ENCODE measurements around the gene ANKRD66. TPM values are rescaled to one million over a fixed set of nuclear protein-coding genes. Genes with fewer than 3 reads are reported as not detected.

The ANKRD66 gene
- polyA plus RNA-seq, 1 donor (not counting 4 experiments of a cell fraction or from before 2014, with no cell fraction given): not detected

- Histone ChIP-seq H3K4me1 (ENCODE audit: control insufficient read depth, extremely low read depth, insufficient read depth, low read length) (peaks cover 12% of the 10 kb centered on the region), H3K4me2 (ENCODE audit: control insufficient read depth, extremely low read depth, insufficient read depth, low read depth, low read length) (no peak overlapping the region), H3K79me2 (ENCODE audit: control insufficient read depth, insufficient read depth, low read length) (no peaks in the 10 kb centered on the region), H2AFZ (ENCODE audit: control insufficient read depth, low read length) (no peak overlapping the region), H4K20me1 (ENCODE audit: control insufficient read depth, extremely low read depth, insufficient read depth, low read length) (no peaks in the 10 kb centered on the region), H3K27me3 (ENCODE audit: control insufficient read depth, extremely low read depth, insufficient read depth, low read length) (no peaks in the 10 kb centered on the region), H3K36me3 (ENCODE audit: control insufficient read depth in 2 of 2, extremely low read depth in 1 of 2, insufficient read depth in 2 of 2, low read length in 2 of 2) (no peaks in the 10 kb centered on the region), H3K4me3 (ENCODE audit: control insufficient read depth in 2 of 3, extremely low read depth in 1 of 3, insufficient read depth in 2 of 3, low read depth in 1 of 3, low read length in 3 of 3) (no peak overlapping the region), H3K9me3 (ENCODE audit: control insufficient read depth, low read depth, low read length) (no peaks in the 10 kb centered on the region), H3K9me1 (ENCODE audit: control insufficient read depth, extremely low read depth, insufficient read depth, low read length) (no peaks in the 10 kb centered on the region), H3K27ac (ENCODE audit: control insufficient read depth, insufficient read depth, low read length) (no peak overlapping the region), H3K9ac (ENCODE audit: control insufficient read depth, extremely low read depth, insufficient read depth, low read length) (no peak overlapping the region)
- TF ChIP-seq CTCF (optimal IDR thresholded peaks at IDR 0.05 in 1 of 3, IDR thresholded peaks at IDR 0.05 in 1 of 3, conservative IDR thresholded peaks at IDR 0.05 in 1 of 3; ENCODE audit: extremely low read depth in 1 of 3, insufficient read depth in 2 of 3, low read length in 3 of 3): no peak
- TF ChIP-seq EZH2 (IDR thresholded peaks at IDR 0.05; ENCODE audit: low read length): no peak
- dilution Hi-C loops (cut with MboI; ENCODE audit: extremely low pct_ligation_motif_present, low sequenced_read_pairs): no loop called here
- DNase-seq (ENCODE audit: low read depth, low spot score) (no peak), FAIRE-seq (no peak)
Observed at GRCh38 chr6:46741482-46741881, 5.3 kb upstream of the ANKRD66 start.

- FAIRE-seq (peak; percentile 9), DNase-seq (ENCODE audit: low read depth, low spot score) (no peak)
- no peak overlapping the region for H2AFZ ChIP-seq (ENCODE audit: control insufficient read depth, low read length)
- dilution Hi-C loops (cut with MboI; ENCODE audit: extremely low pct_ligation_motif_present, low sequenced_read_pairs): no loop called here
- TF ChIP-seq EZH2 (IDR thresholded peaks at IDR 0.05; ENCODE audit: low read length) (no peak), CTCF (optimal IDR thresholded peaks at IDR 0.05 in 1 of 3, IDR thresholded peaks at IDR 0.05 in 1 of 3, conservative IDR thresholded peaks at IDR 0.05 in 1 of 3; ENCODE audit: extremely low read depth in 1 of 3, insufficient read depth in 2 of 3, low read length in 3 of 3) (no peak)
- no peaks in the 10 kb centered on the region for H3K79me2 ChIP-seq (ENCODE audit: control insufficient read depth, insufficient read depth, low read length)
- no peak overlapping the region for H3K4me2 ChIP-seq (ENCODE audit: control insufficient read depth, extremely low read depth, insufficient read depth, low read depth, low read length)
- no peak overlapping the region for H3K27ac ChIP-seq (ENCODE audit: control insufficient read depth, insufficient read depth, low read length)
- peaks cover 8% of the 10 kb centered on the region for H3K4me1 ChIP-seq (ENCODE audit: control insufficient read depth, extremely low read depth, insufficient read depth, low read length)
- no peaks in the 10 kb centered on the region for H3K9me1 ChIP-seq (ENCODE audit: control insufficient read depth, extremely low read depth, insufficient read depth, low read length)
- H3K9me3 ChIP-seq (ENCODE audit: control insufficient read depth, low read depth, low read length): no peaks in the 10 kb centered on the region
- H3K4me3 ChIP-seq (ENCODE audit: control insufficient read depth in 2 of 3, extremely low read depth in 1 of 3, insufficient read depth in 2 of 3, low read depth in 1 of 3, low read length in 3 of 3): no peak overlapping the region
- H4K20me1 ChIP-seq (ENCODE audit: control insufficient read depth, extremely low read depth, insufficient read depth, low read length): no peaks in the 10 kb centered on the region
- no peak overlapping the region for H3K9ac ChIP-seq (ENCODE audit: control insufficient read depth, extremely low read depth, insufficient read depth, low read length)
- no peaks in the 10 kb centered on the region for H3K36me3 ChIP-seq (ENCODE audit: control insufficient read depth in 2 of 2, extremely low read depth in 1 of 2, insufficient read depth in 2 of 2, low read length in 2 of 2)
- H3K27me3 ChIP-seq (ENCODE audit: control insufficient read depth, extremely low read depth, insufficient read depth, low read length): no peaks in the 10 kb centered on the region
Observed at GRCh38 chr6:46741910-46742309, 4.8 kb upstream of the ANKRD66 start.

Data from keratinocyte (primary cell).